Karpas-422 (cell line): Measurements from ENCODE around the gene TMEM135. TPM values are rescaled to one million over a fixed set of nuclear protein-coding genes. Genes with fewer than 3 reads are reported as not detected.

Experiments used
- DNase-seq: peaks from one replicate; pipeline ENCODE4 v3.0.0-alpha.2; 2015
- H2AFZ ChIP-seq: fragments of 200-600 bp; sonication (generic); 2 replicates; pipeline ENCODE4 v1.6.1; 2014; ENCODE audit warnings: antibody characterized with exemption, low read length, mixed read lengths
- H3K27ac ChIP-seq: fragments of 200-600 bp; sonication (generic); 2 replicates; pipeline ENCODE4 v1.5.1; 2014; ENCODE audit warnings: mild to moderate bottlenecking, low read length, moderate library complexity
- H3K27me3 ChIP-seq: fragments of 200-600 bp; sonication (generic); 2 replicates; pipeline ENCODE4 v1.6.1; 2014; ENCODE audit warnings: low read length, mixed read lengths
- H3K36me3 ChIP-seq: fragments of 200-600 bp; sonication (generic); 2 replicates; pipeline ENCODE4 v1.6.1; 2014; ENCODE audit warnings: low read length, mixed read lengths; ENCODE audit not compliant: insufficient read depth
- H3K4me1 ChIP-seq: fragments of 200-600 bp; sonication (generic); 2 replicates; pipeline ENCODE4 v1.6.1; 2014; ENCODE audit warnings: mild to moderate bottlenecking, low read length, mixed read lengths
- H3K4me2 ChIP-seq: fragments of 200-600 bp; sonication (generic); 2 replicates; pipeline ENCODE4 v1.6.1; 2014; ENCODE audit warnings: low read length, low read depth, mild to moderate bottlenecking; ENCODE audit not compliant: poor library complexity, severe bottlenecking
- H3K4me3 ChIP-seq: fragments of 200-600 bp; sonication (generic); 2 replicates; pipeline ENCODE4 v1.5.1; 2014; ENCODE audit warnings: mild to moderate bottlenecking, antibody characterized with exemption, low read length, mixed read lengths
- H3K79me2 ChIP-seq: fragments of 200-600 bp; sonication (generic); 2 replicates; pipeline ENCODE4 v1.6.1; 2014; ENCODE audit warnings: mild to moderate bottlenecking, low read length, mixed read lengths
- H3K9ac ChIP-seq: fragments of 200-600 bp; sonication (generic); 2 replicates; pipeline ENCODE4 v1.6.0; 2014; ENCODE audit warnings: low read length
- H3K9me2 ChIP-seq: fragments of 200-600 bp; sonication (generic), shearing (Covaris generic); replicated peaks from 2 replicates; pipeline ENCODE4 v1.6.0; 2014; ENCODE audit warnings: mild to moderate bottlenecking, low read length, moderate library complexity; ENCODE audit not compliant: insufficient read depth
- H3K9me3 ChIP-seq: fragments of 300-700, 200-600 bp; sonication (generic); 2 replicates; pipeline ENCODE4 v1.6.1; 2014; ENCODE audit warnings: low read length, mixed read lengths
- H4K20me1 ChIP-seq: fragments of 200-600 bp; sonication (generic); 2 replicates; pipeline ENCODE4 v1.6.1; 2014; ENCODE audit warnings: mild to moderate bottlenecking, antibody characterized with exemption, low read length, low read depth; ENCODE audit not compliant: insufficient read depth
- total RNA-seq: library from RNA; depleted of rRNA; stranded (reverse); fragments of >200 nt; shearing (Covaris generic); gene quantifications from 2 replicates; pipeline ENCODE4 v1.2.3, GENCODE V29; 2014; ENCODE audit warnings: low replicate concordance

The TMEM135 gene
- total RNA-seq, 1 experiment from 2014 or later = 228 TPM

DNA sequence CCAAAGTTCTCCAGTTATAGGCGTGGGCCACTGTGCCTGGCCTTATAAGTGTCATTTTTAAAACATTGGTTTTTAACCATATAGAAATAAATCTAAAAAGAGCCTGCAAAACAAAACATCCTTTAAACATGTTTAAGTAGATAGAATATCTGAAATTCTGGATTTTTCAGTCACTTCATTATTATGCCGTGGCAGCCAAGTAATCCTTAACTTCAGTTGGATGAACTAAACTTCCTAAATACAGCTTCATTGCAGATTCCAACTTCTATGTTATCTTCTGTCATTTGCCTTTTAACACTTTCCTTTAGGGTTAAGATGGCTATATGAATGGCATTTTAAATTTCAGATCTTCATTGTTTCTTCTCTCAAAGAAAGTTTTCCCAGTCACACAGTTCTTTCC is 291.4 kb downstream of the TMEM135 start:
- no peak overlapping the region for H3K4me3 ChIP-seq
- no peak for DNase-seq
- H3K9me3 ChIP-seq = no peaks in the 10 kb centered on the region
- no peak overlapping the region for H3K4me2 ChIP-seq
- no peaks in the 10 kb centered on the region for H3K9me2 ChIP-seq
- peak overlapping the region; percentile 2; the same call in 1 of the 2 replicates for H3K27ac ChIP-seq
- peaks cover 63% of the 10 kb centered on the region for H3K36me3 ChIP-seq
- no peak overlapping the region for H3K9ac ChIP-seq
- no peak overlapping the region for H2AFZ ChIP-seq
- H4K20me1 ChIP-seq = no peaks in the 10 kb centered on the region
- H3K4me1 ChIP-seq = peaks cover 7% of the 10 kb centered on the region
- no peaks in the 10 kb centered on the region for H3K27me3 ChIP-seq
- no peaks in the 10 kb centered on the region for H3K79me2 ChIP-seq

DNA sequence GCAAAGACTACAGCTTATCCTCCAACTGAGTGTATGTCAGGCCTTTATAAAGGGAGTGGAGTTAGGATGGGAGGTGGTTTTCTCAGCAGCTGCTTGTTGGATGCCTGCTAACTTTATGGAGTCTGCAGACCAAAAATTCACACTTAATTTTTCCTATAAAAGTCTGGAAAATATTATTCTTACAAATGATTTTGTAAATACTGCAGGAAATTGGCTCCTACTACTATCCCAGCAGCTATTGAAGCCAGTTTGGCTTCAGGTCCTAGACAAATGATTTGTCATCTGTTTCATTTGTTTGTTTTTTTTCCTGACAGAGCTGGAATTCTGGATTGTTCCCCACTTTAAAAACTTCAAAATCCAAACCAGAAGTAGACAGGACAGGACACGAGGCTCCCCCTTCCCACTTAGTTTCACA is 292.5 kb downstream of the TMEM135 start:
- DNase-seq = no peak
- no peak overlapping the region for H3K9ac ChIP-seq
- H3K4me3 ChIP-seq = no peak overlapping the region
- no peaks in the 10 kb centered on the region for H3K79me2 ChIP-seq
- no peak overlapping the region for H3K4me2 ChIP-seq
- H3K4me1 ChIP-seq = no peaks in the 10 kb centered on the region; the same call in 1 of the 2 replicates
- peak overlapping the region; percentile 2 for H3K27ac ChIP-seq
- no peaks in the 10 kb centered on the region for H3K9me2 ChIP-seq
- no peaks in the 10 kb centered on the region for H3K9me3 ChIP-seq
- no peak overlapping the region for H2AFZ ChIP-seq
- H3K36me3 ChIP-seq = peaks cover 54% of the 10 kb centered on the region
- no peaks in the 10 kb centered on the region for H3K27me3 ChIP-seq
- H4K20me1 ChIP-seq = no peaks in the 10 kb centered on the region

DNA sequence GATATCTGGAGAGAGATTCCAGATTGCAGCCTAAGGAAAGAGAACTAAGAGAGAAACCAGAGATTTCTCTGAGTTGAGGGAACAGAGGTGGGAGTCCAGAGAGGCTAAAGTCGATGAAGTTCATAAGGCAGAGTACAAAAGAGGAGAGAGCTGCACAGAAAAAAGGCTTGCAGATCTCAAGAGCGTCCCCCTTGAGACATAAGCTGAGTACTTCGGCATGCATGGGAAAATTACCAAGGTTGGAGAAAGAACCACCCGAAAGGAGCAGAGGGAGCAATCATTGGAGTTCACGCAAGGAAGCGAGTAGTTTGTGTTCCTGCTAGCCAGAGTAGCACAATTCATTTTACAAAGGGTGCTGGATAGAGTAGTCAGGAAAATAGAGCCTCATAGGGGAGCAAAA is 293.5 kb downstream of the TMEM135 start:
- H3K9me3 ChIP-seq = no peaks in the 10 kb centered on the region
- H3K9me2 ChIP-seq = no peaks in the 10 kb centered on the region

DNA sequence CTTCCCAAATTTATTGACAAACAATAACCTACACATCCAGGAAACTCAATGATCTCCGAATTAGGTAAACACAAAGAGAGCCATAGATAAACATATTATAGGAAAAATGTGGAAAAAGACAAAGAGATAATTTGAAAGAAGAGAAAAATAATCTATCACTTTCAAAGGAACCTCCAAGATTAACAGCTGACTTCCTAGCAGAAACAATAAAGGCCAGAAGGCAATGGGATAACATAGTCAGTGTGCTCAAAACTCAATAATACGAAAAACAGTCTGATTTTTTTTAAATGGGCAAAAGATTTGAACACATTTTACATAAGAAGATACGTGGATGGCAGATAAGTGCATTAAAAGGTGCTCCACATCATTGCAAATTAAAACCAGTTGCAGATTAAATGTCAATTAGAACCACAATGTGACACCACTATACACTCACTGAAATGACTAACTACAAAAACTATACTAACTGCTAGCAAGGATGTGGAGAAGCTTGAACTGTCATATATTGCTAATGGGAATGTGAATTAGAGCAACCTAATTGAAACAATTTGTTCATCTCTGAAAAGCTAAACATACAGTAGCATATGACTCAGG is 300.4 kb downstream of the TMEM135 start:
- H4K20me1 ChIP-seq = no peaks in the 10 kb centered on the region
- H3K9ac ChIP-seq = no peak overlapping the region
- no peak overlapping the region for H3K27ac ChIP-seq
- H3K4me3 ChIP-seq = no peak overlapping the region
- no peaks in the 10 kb centered on the region for H3K79me2 ChIP-seq
- H2AFZ ChIP-seq = no peak overlapping the region
- no peak for DNase-seq
- H3K9me2 ChIP-seq = no peaks in the 10 kb centered on the region
- no peaks in the 10 kb centered on the region for H3K27me3 ChIP-seq
- no peaks in the 10 kb centered on the region for H3K4me1 ChIP-seq
- peaks cover 16% of the 10 kb centered on the region for H3K9me3 ChIP-seq
- peaks cover 2% of the 10 kb centered on the region; the same call in 1 of the 2 replicates for H3K36me3 ChIP-seq
- no peak overlapping the region for H3K4me2 ChIP-seq

More for the DNA sequence above, 293.5 kb downstream of the TMEM135 start:
- Histone ChIP-seq H3K79me2 (no peaks in the 10 kb centered on the region), H3K27ac (no peak overlapping the region), H3K36me3 (peaks cover 43% of the 10 kb centered on the region), H3K9ac (no peak overlapping the region), H2AFZ (no peak overlapping the region), H3K4me2 (no peak overlapping the region), H4K20me1 (no peaks in the 10 kb centered on the region), H3K4me1 (no peaks in the 10 kb centered on the region), H3K27me3 (no peaks in the 10 kb centered on the region), H3K4me3 (no peak overlapping the region)
- DNase-seq = no peak

DNA sequence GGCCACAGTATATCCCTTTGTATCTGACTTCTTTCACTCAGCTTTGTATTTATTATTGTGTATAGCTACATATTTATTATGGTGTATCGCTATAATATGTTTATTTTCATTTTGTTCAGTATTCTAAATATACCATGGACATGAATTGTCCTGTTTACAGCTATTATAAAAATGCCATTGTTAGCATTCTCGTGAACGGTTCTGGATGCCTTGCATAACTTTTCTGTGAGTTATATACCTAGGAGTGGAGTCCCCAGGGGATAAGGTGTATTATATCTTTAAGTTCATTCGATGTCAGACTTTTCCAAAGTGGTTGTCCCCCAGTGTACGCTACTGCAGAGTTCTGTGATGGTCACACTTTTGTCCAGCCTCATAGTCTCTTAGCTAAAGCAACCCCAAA is 301.7 kb downstream of the TMEM135 start:
- Histone ChIP-seq H3K9ac (no peak overlapping the region), H3K4me2 (no peak overlapping the region), H3K9me2 (no peaks in the 10 kb centered on the region), H3K36me3 (peaks cover 2% of the 10 kb centered on the region; the same call in 1 of the 2 replicates), H3K79me2 (no peaks in the 10 kb centered on the region), H3K9me3 (peaks cover 16% of the 10 kb centered on the region), H3K27ac (no peak overlapping the region), H3K4me3 (no peak overlapping the region), H3K4me1 (no peaks in the 10 kb centered on the region), H3K27me3 (no peaks in the 10 kb centered on the region), H4K20me1 (no peaks in the 10 kb centered on the region), H2AFZ (no peak overlapping the region)
- DNase-seq = no peak

DNA sequence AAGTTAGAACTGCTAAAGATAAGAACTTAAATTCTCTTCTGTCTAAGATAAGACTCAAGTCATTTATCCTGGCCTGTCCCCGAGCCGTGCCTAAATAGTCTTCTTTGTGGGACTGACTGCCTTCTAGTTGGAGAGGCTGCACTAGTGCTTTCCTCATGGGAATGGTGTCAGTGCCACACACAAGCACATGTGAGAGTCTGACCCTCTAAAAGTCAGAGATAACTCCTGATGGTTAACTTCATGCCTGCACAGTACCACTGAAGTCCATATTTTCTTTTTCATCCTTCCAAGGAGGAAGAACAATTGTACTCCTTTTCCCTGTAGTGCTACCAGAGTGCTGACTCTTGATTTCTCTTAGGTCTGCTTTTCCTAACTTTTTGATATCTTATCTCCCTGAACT is 309.7 kb downstream of the TMEM135 start:
- Histone ChIP-seq H3K27ac (peak overlapping the region; percentile 89), H3K9me2 (no peaks in the 10 kb centered on the region), H3K27me3 (no peaks in the 10 kb centered on the region), H3K79me2 (no peaks in the 10 kb centered on the region), H3K4me1 (peaks cover 51% of the 10 kb centered on the region), H3K36me3 (peaks cover 4% of the 10 kb centered on the region; the same call in 1 of the 2 replicates), H4K20me1 (no peaks in the 10 kb centered on the region), H3K9me3 (no peaks in the 10 kb centered on the region), H3K9ac (peak overlapping the region; percentile 17; the same call in 1 of the 2 replicates), H3K4me3 (no peak overlapping the region), H3K4me2 (no peak overlapping the region), H2AFZ (peak overlapping the region; percentile 1; the same call in 1 of the 2 replicates)
- DNase-seq = no peak

DNA sequence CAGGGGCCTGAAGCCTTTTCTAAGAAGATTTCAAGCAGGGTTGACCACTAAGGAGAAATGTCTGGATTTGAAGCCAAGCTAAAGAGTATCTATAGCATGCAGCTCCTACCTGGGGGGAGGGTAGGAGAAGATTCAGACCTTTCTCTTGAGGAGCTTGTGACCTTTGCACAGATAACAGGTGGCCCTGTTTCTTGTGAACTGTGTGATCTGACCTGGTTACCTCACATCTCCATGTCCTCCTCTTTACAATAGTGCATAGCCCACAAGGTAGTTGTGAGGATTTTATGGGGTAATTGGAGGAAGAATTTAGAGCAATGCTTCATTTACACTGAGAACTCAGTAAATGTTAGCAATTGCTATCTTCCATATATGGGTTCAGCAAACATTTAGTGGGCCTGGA is 310.1 kb downstream of the TMEM135 start:
- Histone ChIP-seq H3K9me3 (no peaks in the 10 kb centered on the region), H2AFZ (peak overlapping the region; percentile 1; the same call in 1 of the 2 replicates), H3K4me3 (no peak overlapping the region), H3K9me2 (no peaks in the 10 kb centered on the region), H3K79me2 (no peaks in the 10 kb centered on the region), H3K4me2 (no peak overlapping the region), H3K27me3 (no peaks in the 10 kb centered on the region), H3K4me1 (peaks cover 56% of the 10 kb centered on the region), H3K9ac (peak overlapping the region; percentile 17; the same call in 1 of the 2 replicates), H4K20me1 (no peaks in the 10 kb centered on the region), H3K27ac (peak overlapping the region; percentile 89), H3K36me3 (peaks cover 4% of the 10 kb centered on the region; the same call in 1 of the 2 replicates)
- no peak for DNase-seq

DNA sequence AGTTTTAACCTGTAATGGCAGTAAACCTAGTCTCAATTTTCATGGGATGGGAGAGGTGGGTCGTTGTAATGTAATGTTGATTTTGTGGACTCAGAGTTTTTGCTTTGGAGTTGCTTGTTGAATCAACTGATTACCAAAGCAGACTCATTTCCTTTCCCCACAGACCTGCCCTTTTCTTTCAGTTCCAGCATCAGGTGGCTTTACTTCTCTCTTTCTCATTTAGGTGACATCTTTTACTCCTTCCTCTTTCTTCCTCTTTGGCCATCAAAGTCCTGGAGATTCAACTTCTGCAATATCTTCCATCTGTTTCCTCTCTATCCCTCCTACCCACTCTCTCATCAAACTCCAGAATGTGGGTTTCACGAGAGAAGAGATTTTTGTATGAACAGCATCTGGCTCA is 313.9 kb downstream of the TMEM135 start:
- Histone ChIP-seq H3K4me1 (peaks cover 94% of the 10 kb centered on the region), H3K36me3 (no peaks in the 10 kb centered on the region), H4K20me1 (no peaks in the 10 kb centered on the region), H3K4me3 (no peak overlapping the region), H3K27me3 (no peaks in the 10 kb centered on the region), H3K9ac (peak overlapping the region; percentile 34), H3K4me2 (peak overlapping the region; percentile 48), H3K79me2 (no peaks in the 10 kb centered on the region), H3K27ac (peak overlapping the region; percentile 89), H3K9me3 (no peaks in the 10 kb centered on the region), H2AFZ (peak overlapping the region; percentile 53), H3K9me2 (no peaks in the 10 kb centered on the region)
- peak; percentile 86 for DNase-seq
